ENCODE results near the gene HEATR5B. TPM values are rescaled to one million over a fixed set of nuclear protein-coding genes. Genes with fewer than 3 reads are reported as not detected.
A peak's percentile ranks its signal among the peaks of the same experiment; 100 is the strongest.

HEATR5B gene
- total and polyA plus RNA-seq, 2 experiments from 2014 or later: 5.5 to 12.1 TPM

- H3K9me3 ChIP-seq (ENCODE audit: low read depth): no peaks in the 10 kb centered on the region
- H3K36me3 ChIP-seq: no peaks in the 10 kb centered on the region
- TF ChIP-seq CTCF (IDR thresholded peaks at IDR 0.05; ENCODE audit: low read depth, low read length): no peak
- peaks cover 14% of the 10 kb centered on the region for H3K4me1 ChIP-seq (ENCODE audit: low read depth)
- DNase-seq (ENCODE audit: low read depth in 1 of 2, low spot score in 1 of 2): peak in 1 of 2 donors; percentile 16
- peak overlapping the region; percentile 70 for H3K4me3 ChIP-seq
- H3K27ac ChIP-seq: peak overlapping the region; percentile 55
- no peaks in the 10 kb centered on the region for H3K27me3 ChIP-seq
These were observed 116.8 kb downstream of the HEATR5B start for GRCh38 chr2:36967236-36967876.

DNA sequence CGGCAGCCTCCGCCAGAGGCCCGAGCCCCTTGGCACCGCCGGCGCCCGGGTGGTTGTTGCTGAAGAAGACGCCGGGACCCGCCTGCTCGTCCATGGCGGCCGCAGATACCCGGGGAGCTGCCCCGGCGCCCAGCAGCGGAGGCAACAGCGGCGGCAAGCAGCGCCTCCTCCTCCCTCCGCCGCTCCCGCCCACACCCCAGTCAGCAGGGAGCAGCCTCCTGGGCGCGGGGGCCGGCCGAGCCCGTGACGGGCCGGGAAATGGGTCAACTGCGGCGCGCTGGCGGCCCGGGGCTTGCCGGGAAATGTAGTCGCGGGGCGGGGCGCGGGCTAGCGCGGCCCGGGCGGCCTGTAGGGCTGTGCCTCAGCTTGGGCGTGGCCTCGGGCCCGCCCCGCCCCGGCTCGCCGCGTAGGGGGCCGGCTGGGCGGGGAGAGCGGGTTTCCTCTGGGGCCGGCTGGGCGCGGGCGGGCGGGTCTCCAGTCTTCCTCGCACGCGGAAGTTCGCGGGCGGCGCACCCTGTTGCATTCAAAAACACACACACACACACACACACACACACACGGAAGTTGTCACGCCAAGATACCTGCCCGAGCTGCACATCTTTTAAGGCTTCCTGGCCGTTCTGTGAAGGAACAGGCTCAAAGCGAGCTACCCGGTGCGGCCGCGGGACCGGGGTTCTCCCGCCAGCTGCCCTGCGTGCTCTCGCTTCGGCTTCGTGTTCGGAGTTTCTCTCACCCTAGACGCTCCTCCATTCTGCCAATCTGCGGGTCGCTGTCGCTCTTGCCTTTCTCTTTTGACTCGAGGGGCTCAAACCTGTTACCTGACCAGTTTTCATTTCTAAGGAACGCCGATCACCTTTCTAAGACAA is 117.6 kb downstream of the HEATR5B start, which contains the start of gene STRN:
TSS of gene STRN (minus strand) at position 167 of the 866 bp plus-strand sequence. CDS start at position 94, 73 bp downstream.
- Histone ChIP-seq H3K9me3 (ENCODE audit: low read depth) (no peaks in the 10 kb centered on the region), H3K4me1 (ENCODE audit: low read depth) (peaks cover 14% of the 10 kb centered on the region), H3K4me3 (peak within 1 kb of the TSS; percentile 70), H3K27me3 (no peaks in the 10 kb centered on the region), H3K36me3 (no peaks in the 10 kb centered on the region), H3K27ac (peak within 1 kb of the TSS; percentile 89)
- no peak for TF ChIP-seq CTCF (IDR thresholded peaks at IDR 0.05; ENCODE audit: low read depth, low read length)
- DNase-seq (ENCODE audit: low read depth in 1 of 2, low spot score in 1 of 2): peak; percentile 97 to 98

- Histone ChIP-seq H3K36me3 (no peaks in the 10 kb centered on the region), H3K27me3 (no peaks in the 10 kb centered on the region), H3K9me3 (ENCODE audit: low read depth) (no peaks in the 10 kb centered on the region), H3K27ac (peak overlapping the region; percentile 89), H3K4me1 (ENCODE audit: low read depth) (peaks cover 14% of the 10 kb centered on the region), H3K4me3 (peak overlapping the region; percentile 70)
- TF ChIP-seq CTCF (IDR thresholded peaks at IDR 0.05; ENCODE audit: low read depth, low read length): no peak
- DNase-seq (ENCODE audit: low read depth in 1 of 2, low spot score in 1 of 2): peak in 1 of 2 donors; percentile 76
These were observed 118.3 kb downstream of the HEATR5B start for GRCh38 chr2:36965751-36966369.

DNA sequence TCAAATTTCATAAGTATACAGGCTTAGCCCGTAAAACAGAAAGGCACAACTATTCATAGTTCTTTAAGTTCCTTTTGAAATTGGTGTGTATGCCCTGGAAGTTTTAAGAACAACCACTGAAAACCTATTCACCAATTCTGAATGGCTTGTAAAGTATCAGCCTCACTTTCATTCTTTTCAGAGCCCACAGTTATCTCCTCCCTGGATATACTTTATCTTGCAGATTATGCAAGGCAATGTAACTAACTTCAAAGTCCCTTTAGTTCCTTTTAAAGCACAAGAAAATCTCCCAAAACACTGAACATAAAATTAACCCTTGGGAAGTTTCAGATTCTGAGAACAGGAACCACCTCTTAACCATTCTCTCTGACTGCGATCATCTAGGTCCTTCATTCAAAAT is 119.0 kb downstream of the HEATR5B start:
- Histone ChIP-seq H3K4me3 (peak overlapping the region; percentile 70), H3K27me3 (no peaks in the 10 kb centered on the region), H3K27ac (peak overlapping the region; percentile 89), H3K9me3 (ENCODE audit: low read depth) (no peaks in the 10 kb centered on the region), H3K4me1 (ENCODE audit: low read depth) (peaks cover 14% of the 10 kb centered on the region), H3K36me3 (no peaks in the 10 kb centered on the region)
- peak in 1 of 2 donors; percentile 16 for DNase-seq (ENCODE audit: low read depth in 1 of 2, low spot score in 1 of 2)
- TF ChIP-seq CTCF (IDR thresholded peaks at IDR 0.05; ENCODE audit: low read depth, low read length): no peak

GRCh38 chr2:36964496-36965058 is 119.6 kb downstream of the HEATR5B start:
- H3K27ac ChIP-seq: peak overlapping the region; percentile 89

More at GRCh38 chr2:36964496-36965058, 119.6 kb downstream of the HEATR5B start:
- Histone ChIP-seq H3K27me3 (no peaks in the 10 kb centered on the region), H3K9me3 (ENCODE audit: low read depth) (no peaks in the 10 kb centered on the region), H3K4me1 (ENCODE audit: low read depth) (peaks cover 14% of the 10 kb centered on the region), H3K4me3 (peak overlapping the region; percentile 70), H3K36me3 (no peaks in the 10 kb centered on the region)
- TF ChIP-seq CTCF (IDR thresholded peaks at IDR 0.05; ENCODE audit: low read depth, low read length): no peak
- no peak for DNase-seq (ENCODE audit: low read depth in 1 of 2, low spot score in 1 of 2)
